Hematopoietic multipotent progenitor cell treated with erythropoietin and hydrocortisone succinate and interleukin-3 and kit ligand, for 17 days (in vitro differentiated cells): Measurements from ENCODE around the gene LATS1.

Source experiments
- DNase-seq: peaks from one replicate; pipeline ENCODE4 v3.0.0-alpha.2; 2015; ENCODE audit warnings: low spot score

Gene LATS1

GRCh38 chr6:149660028-149660427 is 57.9 kb downstream of the LATS1 start:
- no peak for DNase-seq

DNA sequence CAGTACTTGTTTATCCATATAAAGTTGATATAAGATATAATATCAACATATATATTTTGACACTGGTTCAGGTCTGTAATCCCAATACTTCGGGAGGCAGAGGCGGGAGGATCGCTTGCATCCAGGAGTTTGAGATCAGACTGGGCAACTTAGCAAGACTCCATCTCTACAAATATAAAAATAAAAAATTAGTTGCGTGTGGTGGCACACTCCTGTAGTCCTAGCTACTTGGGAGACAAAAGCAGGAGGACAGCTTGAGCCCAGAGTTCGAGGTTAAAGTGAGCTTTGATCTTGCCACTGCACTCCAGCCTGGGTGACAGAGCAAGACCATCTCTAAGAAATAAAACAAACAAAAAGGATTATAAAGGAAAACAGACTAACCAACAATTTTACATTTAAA is 60.5 kb downstream of the LATS1 start:
- no peak for DNase-seq

DNA sequence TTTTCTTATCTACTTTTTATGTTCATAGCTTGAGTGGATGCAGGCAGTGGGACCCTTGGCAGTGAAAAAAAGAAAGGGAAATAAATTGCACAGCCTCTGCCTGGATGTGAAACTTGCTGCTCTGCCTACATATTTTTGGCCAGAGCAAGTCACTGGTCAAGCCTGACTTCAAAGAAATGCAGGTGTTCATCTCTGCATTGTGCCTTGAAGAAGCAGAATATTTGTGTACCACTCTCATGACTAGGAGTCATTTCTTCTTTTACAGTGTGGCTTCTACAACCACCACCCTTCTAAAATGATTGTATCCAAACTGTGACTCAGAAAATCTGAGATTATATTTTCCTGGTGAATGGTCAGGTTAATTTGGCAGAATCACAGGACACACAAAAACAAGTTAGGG is 66.8 kb downstream of the LATS1 start:
- no peak for DNase-seq

GRCh38 chr6:149648148-149649145 is 69.5 kb downstream of the LATS1 start, which contains the start of gene KATNA1:
Gene KATNA1, minus strand, starts transcription at chr6:149648714. Its CDS starts 10,167 bp downstream, at chr6:149638547.
- peak; percentile 95 for DNase-seq

GRCh38 chr6:149646599-149646998 is 71.3 kb downstream of the LATS1 start:
- peak; percentile 30 for DNase-seq

DNA sequence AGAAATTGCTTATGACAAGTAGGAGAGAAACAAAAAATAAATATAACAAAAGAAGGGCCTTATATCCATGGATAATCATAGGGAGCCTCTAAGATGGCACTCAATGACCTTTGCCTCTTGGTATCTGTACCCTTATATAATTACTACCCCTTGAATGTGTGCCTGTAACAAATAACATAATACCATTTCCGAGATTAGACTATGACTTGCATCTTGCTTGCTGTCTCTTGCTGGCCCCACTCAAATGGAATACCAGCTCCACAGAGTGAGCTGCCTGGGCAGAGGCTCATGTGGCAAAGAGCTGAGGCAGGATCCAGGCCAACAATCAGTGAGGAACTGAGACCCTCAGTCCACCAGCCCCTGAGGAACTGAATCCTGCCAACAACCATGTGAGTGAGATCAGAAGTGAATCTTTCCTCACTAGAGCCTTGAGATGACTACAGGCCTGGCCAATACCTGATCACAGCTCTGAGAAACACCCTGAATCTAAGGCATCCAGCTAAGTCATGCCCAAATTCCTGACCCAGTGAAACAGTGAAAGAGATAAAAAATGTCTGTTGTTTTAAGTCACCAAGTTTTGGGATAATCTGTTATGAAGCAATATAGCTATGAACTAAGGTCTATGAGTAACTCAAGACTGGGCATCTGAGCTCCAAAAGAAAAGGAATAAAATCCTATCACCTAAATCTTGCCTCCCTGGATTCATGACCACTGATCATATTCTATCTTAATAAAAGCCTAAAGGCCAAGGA is 74.9 kb downstream of the LATS1 start:
- DNase-seq = no peak

DNA sequence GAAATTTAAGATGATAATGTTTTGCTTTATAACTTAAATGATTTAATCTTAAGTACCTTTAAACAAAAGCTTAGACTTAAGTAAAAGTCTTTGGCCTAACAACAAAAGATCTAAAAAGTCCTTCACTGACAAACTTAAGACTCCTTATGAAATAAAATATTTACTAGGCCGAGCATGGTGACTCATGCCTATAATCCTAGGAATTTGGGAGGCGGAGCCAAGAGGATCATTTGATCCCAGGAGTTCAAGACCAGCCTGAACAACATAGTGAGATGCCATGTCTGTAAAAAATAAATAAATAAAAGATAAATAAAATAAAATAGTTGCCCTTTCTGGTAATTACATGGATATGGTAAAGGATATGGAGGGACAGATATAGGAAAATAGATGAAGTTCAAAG is 81.8 kb downstream of the LATS1 start:
- DNase-seq = no peak

- DNase-seq = no peak
These were observed 83.6 kb downstream of the LATS1 start for GRCh38 chr6:149634315-149634714.

- no peak for DNase-seq
These were observed 88.9 kb downstream of the LATS1 start for GRCh38 chr6:149628875-149629510.

DNA sequence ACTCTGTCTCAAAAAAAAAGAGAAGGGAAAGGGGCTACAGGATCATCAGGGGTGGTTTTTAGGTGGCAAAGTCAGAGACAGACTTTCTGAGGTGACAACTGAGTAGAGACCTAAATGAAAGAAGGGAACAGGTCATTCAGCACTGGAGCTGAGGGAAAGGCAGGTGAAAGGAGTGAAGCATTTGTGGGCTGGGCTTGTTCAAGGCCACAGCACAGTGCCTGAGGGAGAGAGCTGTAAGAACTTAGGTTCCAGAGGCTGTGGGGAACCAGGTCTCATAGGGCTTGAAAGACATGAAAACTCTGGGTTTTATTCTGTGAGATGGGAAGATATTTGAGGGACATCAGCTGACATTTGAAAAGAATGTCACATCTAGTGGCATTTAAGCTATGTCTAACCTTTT is 90.2 kb downstream of the LATS1 start:
- DNase-seq = no peak

- no peak for DNase-seq
These were observed 102.1 kb downstream of the LATS1 start for GRCh38 chr6:149615805-149616204.

DNA sequence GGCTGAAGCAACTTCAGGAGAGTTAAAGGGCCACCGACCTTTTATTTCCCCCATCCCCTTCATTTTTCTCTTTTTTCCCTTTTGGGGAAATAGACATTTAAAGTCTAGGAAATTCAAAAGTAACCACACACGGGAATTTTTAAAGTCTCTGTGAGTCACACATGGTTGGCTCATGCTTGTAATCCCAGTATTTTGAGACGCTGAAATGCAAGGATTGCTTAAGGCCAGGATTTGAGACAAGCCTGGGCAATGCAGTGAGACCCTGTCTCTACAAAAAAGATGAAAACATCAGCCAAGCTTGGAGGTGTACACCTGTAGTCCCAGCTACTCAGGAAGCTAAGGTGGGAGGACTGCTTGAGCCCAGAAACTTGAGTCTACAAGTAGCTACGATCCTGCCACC is 103.6 kb downstream of the LATS1 start:
- no peak for DNase-seq

DNA sequence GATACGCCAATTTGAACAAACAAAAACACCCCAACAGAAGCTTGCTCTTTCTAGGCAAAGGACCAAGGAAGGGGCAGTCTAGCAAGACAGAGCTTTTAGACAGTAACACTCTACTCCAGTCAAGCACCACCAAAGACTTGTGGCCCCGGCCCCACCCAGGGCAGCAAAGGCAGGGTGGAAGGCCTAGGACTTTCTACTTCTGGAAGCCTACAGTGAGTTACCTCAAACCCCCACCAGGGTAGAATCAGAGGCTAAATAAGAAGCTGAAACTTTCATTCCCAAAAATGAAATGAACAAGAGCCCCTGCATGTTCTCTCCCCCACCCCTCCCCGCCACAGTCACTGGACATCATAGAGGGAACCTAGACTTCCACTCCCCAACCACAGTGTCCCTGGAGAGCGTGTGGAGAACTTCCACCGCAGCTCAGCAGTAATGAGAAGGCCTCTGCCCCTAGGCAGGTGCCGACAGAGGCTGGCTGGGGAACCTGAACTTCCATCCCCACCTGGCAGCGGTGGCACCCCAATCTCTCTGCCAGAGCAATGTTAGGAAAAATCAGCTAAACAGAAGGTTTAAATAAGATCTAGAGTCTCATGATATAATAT is 109.4 kb downstream of the LATS1 start:
- no peak for DNase-seq
